GM18508 (cell line): ENCODE results near the gene IRGM.

ENCODE experiments used
- ATAC-seq: cut with Tn5 transposase; IDR thresholded peaks from one replicate; pipeline ENCODE4 v1.9.1; 2021; ENCODE audit warnings: moderate number of reproducible peaks; ENCODE audit not compliant: insufficient read depth, unreplicated experiment

Gene IRGM

GRCh38 chr5:150895431-150896428 lies 49.4 kb downstream of the IRGM start:
- no peak for ATAC-seq
